Keratinocyte (primary cell): ENCODE results near the gene ZNF804A. TPM values are rescaled to one million over a fixed set of nuclear protein-coding genes. Genes with fewer than 3 reads are reported as not detected.

Source experiments
- DNase-seq: peaks from one replicate; pipeline ENCODE4 v3.0.0-alpha.2; 2011; ENCODE audit warnings: low read depth, missing footprints, low spot score
- FAIRE-seq: peaks from 2 replicates; lab custom pipeline; 2011; peaks lifted over from hg19 to GRCh38; lab: Jason Lieb, UNC
- H2AFZ ChIP-seq: 2 replicates; pipeline ENCODE4 v1.6.0; 2012; ENCODE audit warnings: low read length, control low read depth, inconsistent platforms; ENCODE audit not compliant: control insufficient read depth
- H3K27ac ChIP-seq: 2 replicates; pipeline ENCODE4 v1.5.1; 2011; ENCODE audit warnings: low read length; ENCODE audit not compliant: control insufficient read depth, insufficient read depth
- H3K27me3 ChIP-seq: 3 replicates; pipeline ENCODE4 v1.6.0; 2011; ENCODE audit warnings: low read length; ENCODE audit not compliant: control insufficient read depth, insufficient read depth; ENCODE audit errors: extremely low read depth
- H3K36me3 ChIP-seq, 2 experiments: 2 replicates in 1 of 2; 3 replicates in 1 of 2; pipeline ENCODE4 v1.5.1; 2011; ENCODE audit warnings: low read length in 2 of 2, mild to moderate bottlenecking in 1 of 2; ENCODE audit not compliant: control insufficient read depth in 2 of 2, insufficient read depth in 2 of 2; ENCODE audit errors: extremely low read depth in 1 of 2
- H3K4me1 ChIP-seq: 3 replicates; pipeline ENCODE4 v1.5.1; 2011; ENCODE audit warnings: low read length; ENCODE audit not compliant: control insufficient read depth, insufficient read depth; ENCODE audit errors: extremely low read depth
- H3K4me2 ChIP-seq: 3 replicates; pipeline ENCODE4 v1.6.0; 2011; ENCODE audit warnings: low read depth, low read length; ENCODE audit not compliant: control insufficient read depth, insufficient read depth; ENCODE audit errors: extremely low read depth
- H3K4me3 ChIP-seq, 3 experiments: fragments of 200-600 bp in 1 of 3; sonication (generic) in 1 of 3; 2 replicates in 2 of 3; 3 replicates in 1 of 3; pipeline ENCODE4 v1.5.1; 2011 to 2016; ENCODE audit warnings: low read length in 3 of 3, mild to moderate bottlenecking in 3 of 3, control low read depth in 2 of 3, inconsistent platforms in 1 of 3, low read depth in 1 of 3, mixed read lengths in 1 of 3, mixed run types in 1 of 3, moderate library complexity in 1 of 3; ENCODE audit not compliant: control insufficient read depth in 2 of 3, insufficient read depth in 2 of 3; ENCODE audit errors: extremely low read depth in 1 of 3
- H3K79me2 ChIP-seq: 2 replicates; pipeline ENCODE4 v1.6.0; 2012; ENCODE audit warnings: low read length; ENCODE audit not compliant: control insufficient read depth, insufficient read depth
- H3K9ac ChIP-seq: 3 replicates; pipeline ENCODE4 v1.6.0; 2011; ENCODE audit warnings: low read length; ENCODE audit not compliant: control insufficient read depth, insufficient read depth; ENCODE audit errors: extremely low read depth
- H3K9me1 ChIP-seq: 3 replicates; pipeline ENCODE4 v1.6.0; 2011; ENCODE audit warnings: low read length; ENCODE audit not compliant: control insufficient read depth, insufficient read depth; ENCODE audit errors: extremely low read depth
- H3K9me3 ChIP-seq: 2 replicates; pipeline ENCODE4 v1.5.1; 2012; ENCODE audit warnings: low read depth, low read length; ENCODE audit not compliant: control insufficient read depth
- H4K20me1 ChIP-seq: 3 replicates; pipeline ENCODE4 v1.6.0; 2011; ENCODE audit warnings: low read length; ENCODE audit not compliant: control insufficient read depth, insufficient read depth; ENCODE audit errors: extremely low read depth
- EZH2 ChIP-seq: IDR thresholded peaks from one replicate; pipeline ENCODE4 v1.6.1; 2012; ENCODE audit warnings: inconsistent platforms, mild to moderate bottlenecking, low read length, moderate library complexity
- dilution Hi-C: fragments of 300-500 bp; cut with MboI; formaldehyde crosslinking; loops from one replicate; pipeline ENCODE4 v1.7.0; 2020; ENCODE audit warnings: low sequenced_read_pairs; ENCODE audit not compliant: extremely low pct_ligation_motif_present
- polyA plus RNA-seq, 5 experiments: library from polyadenylated mRNA; depleted of rRNA in 3 of 5; stranded (reverse) in 3 of 5; stranded (forward) in 1 of 5; unstranded in 1 of 5; fragments of >200 nt; gene quantifications; 1 replicate in 1 of 5; 2 replicates in 3 of 5; 3 replicates in 1 of 5; pipeline versions ENCODE4 v1.2.1 to v1.2.3, GENCODE V29; 2011 to 2012; ENCODE audit warnings: missing spikeins in 2 of 5, low read depth in 1 of 5, low replicate concordance in 1 of 5
- TF ChIP-seq, protein P1 (sequence below), 3 experiments: IDR thresholded peaks in 1 of 3; conservative IDR thresholded peaks in 1 of 3; optimal IDR thresholded peaks in 1 of 3; 2 replicates in 2 of 3; 3 replicates in 1 of 3; pipeline versions ENCODE3 to v1.5.1; 2011; ENCODE audit warnings: low read length in 3 of 3, mild to moderate bottlenecking in 3 of 3, moderate library complexity in 2 of 3, control low read depth in 1 of 3, inconsistent platforms in 1 of 3; ENCODE audit not compliant: insufficient read depth in 2 of 3; ENCODE audit errors: extremely low read depth in 1 of 3

ZNF804A gene
- polyA plus RNA-seq, 1 donor (not counting 4 experiments of a cell fraction or from before 2014, with no cell fraction given) = 0.08 TPM

- H3K27me3 ChIP-seq = peaks cover 24% of the 10 kb centered on the region
- H4K20me1 ChIP-seq = no peaks in the 10 kb centered on the region
- dilution Hi-C loops = no loop called here
- no peaks in the 10 kb centered on the region for H3K79me2 ChIP-seq
- H3K4me3 ChIP-seq = peak overlapping the region in 2 of 3 experiments; percentile 65 to 70
- no peaks in the 10 kb centered on the region for H3K9me1 ChIP-seq
- no peaks in the 10 kb centered on the region for H3K36me3 ChIP-seq
- no peak for FAIRE-seq
- DNase-seq = no peak
- no peak for TF ChIP-seq EZH2
- TF ChIP-seq, protein P1, sequence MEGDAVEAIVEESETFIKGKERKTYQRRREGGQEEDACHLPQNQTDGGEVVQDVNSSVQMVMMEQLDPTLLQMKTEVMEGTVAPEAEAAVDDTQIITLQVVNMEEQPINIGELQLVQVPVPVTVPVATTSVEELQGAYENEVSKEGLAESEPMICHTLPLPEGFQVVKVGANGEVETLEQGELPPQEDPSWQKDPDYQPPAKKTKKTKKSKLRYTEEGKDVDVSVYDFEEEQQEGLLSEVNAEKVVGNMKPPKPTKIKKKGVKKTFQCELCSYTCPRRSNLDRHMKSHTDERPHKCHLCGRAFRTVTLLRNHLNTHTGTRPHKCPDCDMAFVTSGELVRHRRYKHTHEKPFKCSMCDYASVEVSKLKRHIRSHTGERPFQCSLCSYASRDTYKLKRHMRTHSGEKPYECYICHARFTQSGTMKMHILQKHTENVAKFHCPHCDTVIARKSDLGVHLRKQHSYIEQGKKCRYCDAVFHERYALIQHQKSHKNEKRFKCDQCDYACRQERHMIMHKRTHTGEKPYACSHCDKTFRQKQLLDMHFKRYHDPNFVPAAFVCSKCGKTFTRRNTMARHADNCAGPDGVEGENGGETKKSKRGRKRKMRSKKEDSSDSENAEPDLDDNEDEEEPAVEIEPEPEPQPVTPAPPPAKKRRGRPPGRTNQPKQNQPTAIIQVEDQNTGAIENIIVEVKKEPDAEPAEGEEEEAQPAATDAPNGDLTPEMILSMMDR (optimal IDR thresholded peaks at IDR 0.05 in 1 of 3, IDR thresholded peaks at IDR 0.05 in 1 of 3, conservative IDR thresholded peaks at IDR 0.05 in 1 of 3; ENCODE audit: extremely low read depth in 1 of 3, insufficient read depth in 2 of 3, low read length in 3 of 3) = no peak
- no peak overlapping the region for H3K27ac ChIP-seq
- peak overlapping the region; percentile 82 for H3K4me2 ChIP-seq
- no peak overlapping the region for H3K9ac ChIP-seq
- H3K9me3 ChIP-seq = no peaks in the 10 kb centered on the region
- H2AFZ ChIP-seq = peak overlapping the region; percentile 75
- peaks cover 6% of the 10 kb centered on the region for H3K4me1 ChIP-seq
These were observed 1.4 kb upstream of the ZNF804A start for GRCh38 chr2:184596819-184597411.

- H3K9me3 ChIP-seq = no peaks in the 10 kb centered on the region
- no peaks in the 10 kb centered on the region for H3K36me3 ChIP-seq
- H3K4me3 ChIP-seq = peak overlapping the region; percentile 41 to 70 (median 65)
- peak overlapping the region; percentile 75 for H2AFZ ChIP-seq
- H3K4me1 ChIP-seq = peaks cover 6% of the 10 kb centered on the region
- DNase-seq (no peak), FAIRE-seq (no peak)
- peaks cover 24% of the 10 kb centered on the region for H3K27me3 ChIP-seq
- no peaks in the 10 kb centered on the region for H4K20me1 ChIP-seq
- H3K9ac ChIP-seq = no peak overlapping the region
- H3K79me2 ChIP-seq = no peaks in the 10 kb centered on the region
- H3K9me1 ChIP-seq = no peaks in the 10 kb centered on the region
- TF ChIP-seq EZH2 = peak; percentile 74
- TF ChIP-seq, protein P1 (optimal IDR thresholded peaks at IDR 0.05 in 1 of 3, IDR thresholded peaks at IDR 0.05 in 1 of 3, conservative IDR thresholded peaks at IDR 0.05 in 1 of 3; ENCODE audit: extremely low read depth in 1 of 3, insufficient read depth in 2 of 3, low read length in 3 of 3) = no peak
- no peak overlapping the region for H3K27ac ChIP-seq
- peak overlapping the region; percentile 82 for H3K4me2 ChIP-seq
- dilution Hi-C loops = no loop called here
These were observed 748 bp upstream of the ZNF804A start for GRCh38 chr2:184597571-184597991.
